ENCODE results near the gene SLC38A7. TPM values are rescaled to one million over a fixed set of nuclear protein-coding genes. Genes with fewer than 3 reads are reported as not detected.

The SLC38A7 gene
- total RNA-seq, 2 experiments from 2014 or later: 5.1 to 6.0 TPM

- ATAC-seq: no peak
- H3K4me1 Mint-ChIP-seq (ENCODE audit: low read depth): no peaks in the 10 kb centered on the region
- no peaks in the 10 kb centered on the region for H3K9me3 Mint-ChIP-seq
- H3K36me3 Mint-ChIP-seq (ENCODE audit: low read depth): peaks cover 52% of the 10 kb centered on the region
- no peak overlapping the region for H3K4me3 Mint-ChIP-seq
- H3K27ac Mint-ChIP-seq: no peak overlapping the region
- TF ChIP-seq CTCF (IDR thresholded peaks at IDR 0.05): no peak
- ChIA-PET CTCF (interaction anchor here (1.7 to 2.1 kb wide), 2 partner anchors 13 to 38 kb away, joined by 6 to 9 read pairs; no protein-coding TSS in a partner anchor), POLR2A (interaction anchor here (1.2 kb wide), 1 partner anchor 8 kb away, joined by 3 read pairs; no protein-coding TSS in a partner anchor)
- intact Hi-C loops (cut with micrococcal nuclease): no loop called here
- no peaks in the 10 kb centered on the region for H3K27me3 Mint-ChIP-seq
- no peak for DNase-seq
Measured at GRCh38 chr16:58717994-58718393, 33.4 kb upstream of the SLC38A7 start.

- Mint-ChIP-seq H3K27me3 (no peaks in the 10 kb centered on the region), H3K4me1 (ENCODE audit: low read depth) (no peaks in the 10 kb centered on the region), H3K4me3 (no peak overlapping the region), H3K9me3 (no peaks in the 10 kb centered on the region), H3K36me3 (ENCODE audit: low read depth) (peaks cover 59% of the 10 kb centered on the region), H3K27ac (no peak overlapping the region)
- ATAC-seq (no peak), DNase-seq (no peak)
- ChIA-PET CTCF (interaction anchor here (1.2 kb wide), 1 partner anchor 15 kb away, joined by 3 read pairs; no protein-coding TSS in a partner anchor), POLR2A (no interaction called here)
- TF ChIP-seq CTCF (IDR thresholded peaks at IDR 0.05): no peak
- intact Hi-C loops (cut with micrococcal nuclease): no loop called here
Measured at GRCh38 chr16:58716468-58716867, 31.9 kb upstream of the SLC38A7 start.

- Mint-ChIP-seq H3K4me1 (ENCODE audit: low read depth) (no peaks in the 10 kb centered on the region), H3K27ac (no peak overlapping the region), H3K9me3 (no peaks in the 10 kb centered on the region), H3K36me3 (ENCODE audit: low read depth) (peaks cover 59% of the 10 kb centered on the region), H3K27me3 (no peaks in the 10 kb centered on the region), H3K4me3 (no peak overlapping the region)
- intact Hi-C loops (cut with micrococcal nuclease): no loop called here
- TF ChIP-seq CTCF (IDR thresholded peaks at IDR 0.05): no peak
- ChIA-PET POLR2A (interaction anchor here (1.2 kb wide), 1 partner anchor 12 kb away, joined by 3 read pairs; no protein-coding TSS in a partner anchor), CTCF (interaction anchor here (1.4 kb wide), 1 partner anchor 14 kb away, joined by 3 read pairs; no protein-coding TSS in a partner anchor)
- no peak for DNase-seq
- ATAC-seq: no peak
Measured at GRCh38 chr16:58713742-58714141, 29.2 kb upstream of the SLC38A7 start.

- H3K36me3 Mint-ChIP-seq (ENCODE audit: low read depth): peaks cover 60% of the 10 kb centered on the region
- ChIA-PET CTCF (interaction anchor here (0.6 kb wide), 1 partner anchor 235 kb away, joined by 3 read pairs; no protein-coding TSS in a partner anchor), POLR2A (interaction anchor here (0.6 kb wide), 1 partner anchor 21 kb away, joined by 3 read pairs; no protein-coding TSS in a partner anchor)
- no peaks in the 10 kb centered on the region for H3K4me1 Mint-ChIP-seq (ENCODE audit: low read depth)
- intact Hi-C loops (cut with micrococcal nuclease): no loop called here
- no peak for TF ChIP-seq CTCF (IDR thresholded peaks at IDR 0.05)
- no peak overlapping the region for H3K4me3 Mint-ChIP-seq
- ATAC-seq (no peak), DNase-seq (no peak)
- H3K27me3 Mint-ChIP-seq: no peaks in the 10 kb centered on the region
- no peak overlapping the region for H3K27ac Mint-ChIP-seq
- no peaks in the 10 kb centered on the region for H3K9me3 Mint-ChIP-seq
Measured at GRCh38 chr16:58709333-58709732, 24.8 kb upstream of the SLC38A7 start.

- no peak for ATAC-seq
- peaks cover 4% of the 10 kb centered on the region for H3K4me1 Mint-ChIP-seq (ENCODE audit: low read depth)
- H3K9me3 Mint-ChIP-seq: no peaks in the 10 kb centered on the region
- no peak overlapping the region for H3K27ac Mint-ChIP-seq
- CTCF ChIA-PET: interaction anchor here (0.8 to 0.9 kb wide), 2 partner anchors 13 to 14 kb away, joined by 3 read pairs; no protein-coding TSS in a partner anchor
- no peaks in the 10 kb centered on the region for H3K27me3 Mint-ChIP-seq
- intact Hi-C loops (cut with micrococcal nuclease): no loop called here
- H3K4me3 Mint-ChIP-seq: no peak overlapping the region
- POLR2A ChIA-PET: no interaction called here
- DNase-seq: no peak
- H3K36me3 Mint-ChIP-seq (ENCODE audit: low read depth): peaks cover under 1% of the 10 kb centered on the region
- no peak for TF ChIP-seq CTCF (IDR thresholded peaks at IDR 0.05)
Measured at GRCh38 chr16:58699151-58699550, 14.6 kb upstream of the SLC38A7 start.
